HEK293T (cell line): ENCODE data around the gene ZNF200.
"Not testable (repeated sequence)": the region's sequence is repeated elsewhere in the genome, so short reads cannot be mapped to it uniquely, and the experiment has no call there.

Source experiments
- CTCF ChIA-PET: fragments of 350-600 bp; formaldehyde crosslinking; extraction: SDS; loops from one replicate; lab custom pipeline; 2021; ENCODE audit warnings: antibody characterized with exemption, inconsistent platforms; lab: Yijun Ruan, JAX
- POLR2A ChIA-PET: fragments of 350-600 bp; formaldehyde crosslinking; extraction: SDS; loops from one replicate; lab custom pipeline; 2020; ENCODE audit warnings: antibody characterized with exemption, inconsistent platforms; lab: Yijun Ruan, JAX
- DNase-seq: peaks from one replicate; pipeline ENCODE4 v3.0.0; 2012; ENCODE audit warnings: mixed read lengths; ENCODE audit errors: extremely low spot score
- ARNT ChIP-seq: fragments of 450-650 bp; IDR thresholded peaks from 2 replicates; pipeline ENCODE4 v1.6.1; 2017; ENCODE audit warnings: mild to moderate bottlenecking
- BHLHE40 ChIP-seq: fragments of 450-650 bp; IDR thresholded peaks from 2 replicates; pipeline ENCODE4 v1.6.1; 2016; ENCODE audit warnings: mild to moderate bottlenecking, moderate library complexity, borderline replicate concordance
- CTBP1 ChIP-seq: fragments of 450-650 bp; IDR thresholded peaks from 2 replicates; pipeline ENCODE4 v1.6.1; 2016; ENCODE audit warnings: borderline replicate concordance
- ELF4 ChIP-seq: fragments of 450-650 bp; IDR thresholded peaks from 2 replicates; pipeline ENCODE4 v1.6.1; 2017; ENCODE audit warnings: antibody characterized with exemption
- FOXA1 ChIP-seq: fragments of 450-650 bp; IDR thresholded peaks from 2 replicates; pipeline ENCODE4 v1.6.1; 2016; ENCODE audit warnings: mild to moderate bottlenecking
- FOXK2 ChIP-seq: fragments of 450-650 bp; IDR thresholded peaks from 2 replicates; pipeline ENCODE4 v1.6.1; 2016; ENCODE audit warnings: mild to moderate bottlenecking
- FOXM1 ChIP-seq: fragments of 450-650 bp; IDR thresholded peaks from 2 replicates; pipeline ENCODE4 v1.6.1; 2017; ENCODE audit warnings: mild to moderate bottlenecking, borderline replicate concordance
- HDGF ChIP-seq: fragments of 450-650 bp; IDR thresholded peaks from 2 replicates; pipeline ENCODE4 v1.6.1; 2017; ENCODE audit warnings: antibody characterized with exemption, borderline replicate concordance
- L3MBTL2 ChIP-seq: fragments of 450-650 bp; conservative IDR thresholded peaks from 2 replicates; pipeline ENCODE4 v1.6.1; 2016; ENCODE audit warnings: mild to moderate bottlenecking
- LEF1 ChIP-seq: fragments of 450-650 bp; IDR thresholded peaks from 2 replicates; pipeline ENCODE4 v1.6.1; 2017; ENCODE audit warnings: mild to moderate bottlenecking, borderline replicate concordance
- NFRKB ChIP-seq: fragments of 450-650 bp; IDR thresholded peaks from 2 replicates; pipeline ENCODE4 v1.6.1; 2016; ENCODE audit warnings: mild to moderate bottlenecking, moderate library complexity
- PKNOX1 ChIP-seq: fragments of 450-650 bp; IDR thresholded peaks from 2 replicates; pipeline ENCODE4 v1.6.1; 2016
- SP1 ChIP-seq: fragments of 450-650 bp; IDR thresholded peaks from 2 replicates; pipeline ENCODE4 v1.6.1; 2017
- SUZ12 ChIP-seq: fragments of 450-650 bp; IDR thresholded peaks from 2 replicates; pipeline ENCODE4 v1.6.1; 2016; ENCODE audit warnings: mild to moderate bottlenecking
- TARDBP ChIP-seq: fragments of 450-650 bp; IDR thresholded peaks from 2 replicates; pipeline ENCODE4 v1.6.1; 2016
- ZNF384 ChIP-seq: fragments of 450-650 bp; IDR thresholded peaks from 2 replicates; pipeline ENCODE4 v1.6.1; 2016

ZNF200 gene

GRCh38 chr16:3214904-3215600 lies 19.9 kb downstream of the ZNF200 start:
- CTCF ChIA-PET = no interaction called here
- TF ChIP-seq SP1 (no peak), TARDBP (no peak)
- POLR2A ChIA-PET = no interaction called here
- DNase-seq = no peak

- ChIA-PET POLR2A (no interaction called here), CTCF (no interaction called here)
These were observed 22.4 kb downstream of the ZNF200 start for GRCh38 chr16:3212567-3212966.

GRCh38 chr16:3212006-3212405 lies 23.0 kb downstream of the ZNF200 start:
- ChIA-PET CTCF (no interaction called here), POLR2A (no interaction called here)
- TF ChIP-seq SUZ12 (no peak), BHLHE40 (no peak), FOXA1 (no peak), PKNOX1 (no peak), NFRKB (no peak), LEF1 (no peak), L3MBTL2 (no peak), ELF4 (no peak), ZNF384 (no peak), HDGF (no peak), FOXM1 (no peak), TARDBP (no peak), CTBP1 (no peak), SP1 (no peak), FOXK2 (no peak)
- no peak for DNase-seq

More at GRCh38 chr16:3212567-3212966, 22.4 kb downstream of the ZNF200 start:
- DNase-seq = no peak
- TF ChIP-seq SUZ12 = no peak
- no peak for TF ChIP-seq LEF1
- no peak for TF ChIP-seq NFRKB
- TF ChIP-seq ARNT = no peak
- no peak for TF ChIP-seq ZNF384
- no peak for TF ChIP-seq ELF4
- TF ChIP-seq FOXM1 = no peak
- no peak for TF ChIP-seq FOXA1
- TF ChIP-seq PKNOX1 = no peak
- no peak for TF ChIP-seq SP1
- TF ChIP-seq L3MBTL2 = no peak
- TF ChIP-seq TARDBP = no peak

- DNase-seq = no peak
- ChIA-PET POLR2A (no interaction called here), CTCF (no interaction called here)
These were observed 27.6 kb downstream of the ZNF200 start for GRCh38 chr16:3207086-3207953.

GRCh38 chr16:3205939-3206338 lies 29.0 kb downstream of the ZNF200 start:
- POLR2A ChIA-PET, CTCF ChIA-PET, DNase-seq: not testable (repeated sequence)

More at GRCh38 chr16:3207086-3207953, 27.6 kb downstream of the ZNF200 start:
- TF ChIP-seq L3MBTL2 (no peak), SUZ12 (no peak), FOXA1 (no peak), FOXK2 (no peak), TARDBP (no peak)

DNA sequence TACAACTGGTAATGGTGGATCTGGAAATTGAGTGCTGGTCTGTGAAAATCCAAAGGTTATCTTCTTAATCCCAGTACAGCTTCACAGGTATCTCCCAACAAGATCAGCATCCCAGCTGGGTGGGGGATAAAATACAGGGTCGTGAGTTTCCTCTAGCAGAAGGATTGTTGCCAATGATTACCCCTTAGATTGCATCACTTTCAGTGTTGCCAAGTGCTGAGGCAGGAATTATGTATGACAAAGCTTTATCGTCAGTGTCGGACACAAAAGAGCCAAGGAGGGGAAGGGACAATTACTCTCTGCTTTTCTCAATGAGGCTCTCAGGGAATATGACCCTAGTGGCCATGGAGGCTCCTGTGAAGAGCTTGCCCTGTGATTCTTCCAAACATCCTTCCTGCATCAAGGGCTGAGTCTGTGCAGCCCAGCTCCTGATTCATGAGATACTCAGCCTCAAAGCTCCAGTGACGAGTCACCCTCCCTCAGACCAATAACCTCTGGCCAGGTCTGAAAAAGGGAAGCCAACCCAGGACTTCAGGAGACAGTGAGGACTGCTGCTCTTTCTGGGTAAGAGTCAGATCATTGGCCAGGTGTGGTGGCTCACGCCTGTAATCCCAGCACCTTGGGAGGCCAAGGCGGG lies 31.9 kb downstream of the ZNF200 start:
- CTCF ChIA-PET = no interaction called here

DNA sequence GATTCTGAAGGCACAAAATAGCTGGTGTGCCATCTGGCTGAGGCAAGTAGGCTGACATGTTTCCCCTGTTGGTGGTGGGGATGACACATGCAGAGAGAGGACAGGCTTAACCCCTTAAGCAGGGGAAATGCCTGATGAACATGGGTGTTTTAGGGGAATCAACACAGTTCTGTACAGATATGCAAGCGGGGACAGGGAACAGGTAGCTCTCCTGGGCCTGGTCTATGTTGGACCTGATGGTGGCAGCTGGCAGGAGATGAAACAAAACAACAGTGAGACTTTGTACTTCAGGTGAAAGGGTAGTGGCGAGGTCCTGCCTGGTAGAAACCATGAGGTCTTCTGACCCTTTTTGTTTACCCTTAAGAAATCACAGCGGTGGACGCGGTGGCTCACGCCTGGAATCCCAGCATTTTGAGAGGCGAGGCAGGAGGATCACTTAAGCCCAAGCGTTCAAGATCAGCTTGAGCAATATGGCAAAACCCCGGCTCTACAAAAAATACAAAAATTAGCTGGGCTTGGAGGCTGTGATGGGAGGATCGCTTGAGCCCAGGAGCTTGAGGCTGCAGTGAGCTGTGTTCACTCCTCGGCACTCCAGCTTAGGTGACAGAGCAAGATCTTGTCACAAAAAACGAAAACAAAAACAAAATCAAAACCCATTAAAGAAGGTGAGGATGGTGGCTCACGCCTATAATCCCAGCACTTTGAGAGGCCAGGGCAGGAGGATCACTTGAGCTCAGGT lies 36.5 kb downstream of the ZNF200 start:
- POLR2A ChIA-PET = no interaction called here
- DNase-seq = no peak
- CTCF ChIA-PET = no interaction called here
- TF ChIP-seq FOXM1 = no peak

More for the DNA sequence above, 31.9 kb downstream of the ZNF200 start:
- no peak for DNase-seq
- no peak for TF ChIP-seq SUZ12
- no peak for TF ChIP-seq FOXK2
- no peak for TF ChIP-seq FOXM1
- no peak for TF ChIP-seq HDGF
- no peak for TF ChIP-seq BHLHE40
- POLR2A ChIA-PET = no interaction called here

GRCh38 chr16:3197694-3198333 lies 37.1 kb downstream of the ZNF200 start:
- DNase-seq, CTCF ChIA-PET, POLR2A ChIA-PET: not testable (repeated sequence)
